GM21526 (cell line): Measurements from ENCODE around the gene CLTC.

Experiments
- ATAC-seq: cut with Tn5 transposase; IDR thresholded peaks from one replicate; pipeline ENCODE4 v1.9.1; 2021; ENCODE audit warnings: moderate library complexity; ENCODE audit not compliant: unreplicated experiment, low FRiP score

The CLTC gene

DNA sequence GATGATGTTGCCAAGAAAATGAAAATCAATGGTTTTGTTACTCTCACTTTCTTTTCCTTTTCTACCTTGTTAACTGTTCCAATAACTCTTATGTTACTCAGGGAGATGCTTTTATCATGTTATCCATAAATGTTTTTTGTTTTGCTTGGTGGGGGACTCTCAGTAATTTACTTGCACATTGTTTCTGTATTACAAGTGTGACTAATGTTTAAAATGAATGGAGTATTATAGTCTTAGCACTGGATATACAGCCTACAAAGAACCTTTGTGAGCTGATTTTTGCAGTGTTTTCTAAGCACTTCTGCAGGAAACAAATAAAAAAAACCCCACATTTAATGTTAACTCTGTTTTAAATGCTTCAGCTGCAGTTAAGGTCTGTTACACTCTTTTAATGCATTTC lies 99.8 kb downstream of the CLTC start:
- no peak for ATAC-seq

DNA sequence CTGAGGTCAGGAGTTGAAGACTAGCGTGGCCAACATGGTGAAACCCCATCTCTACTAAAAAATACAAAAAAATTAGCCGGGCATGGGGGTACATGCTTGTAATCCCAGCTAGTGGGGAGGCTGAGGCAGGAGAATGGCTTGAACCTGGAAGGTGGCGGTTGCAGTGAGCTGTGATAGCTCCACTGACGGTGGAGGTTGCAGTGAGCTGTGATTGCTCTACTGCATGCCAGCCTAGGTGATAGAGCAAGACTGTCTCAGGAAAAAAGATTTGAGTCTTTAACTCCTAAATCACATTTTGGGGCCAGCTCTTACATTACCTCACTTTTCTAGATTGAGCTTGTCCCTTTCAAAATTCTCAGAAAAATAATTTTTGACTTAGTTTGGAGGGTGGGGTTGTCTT lies 102.9 kb downstream of the CLTC start:
- no peak for ATAC-seq

DNA sequence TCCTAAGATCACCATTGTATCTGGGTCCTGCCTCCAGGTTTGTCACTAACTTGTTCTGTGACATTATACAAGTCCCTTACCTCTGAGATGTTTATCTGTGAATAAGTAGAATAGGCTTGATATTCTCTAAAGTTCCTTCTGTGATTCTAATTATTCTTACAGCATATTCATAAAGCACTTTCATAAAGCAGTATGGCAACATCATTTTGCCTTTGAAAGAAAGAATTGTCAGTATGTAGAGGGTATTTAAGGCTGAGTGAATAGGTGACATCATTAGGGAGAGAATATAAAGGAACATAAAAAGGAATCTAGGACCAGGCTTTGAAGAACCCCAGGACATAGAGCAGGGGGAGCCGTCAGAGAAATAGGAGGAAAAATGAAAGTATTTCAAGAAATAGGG lies 103.3 kb downstream of the CLTC start:
- ATAC-seq, result no peak

DNA sequence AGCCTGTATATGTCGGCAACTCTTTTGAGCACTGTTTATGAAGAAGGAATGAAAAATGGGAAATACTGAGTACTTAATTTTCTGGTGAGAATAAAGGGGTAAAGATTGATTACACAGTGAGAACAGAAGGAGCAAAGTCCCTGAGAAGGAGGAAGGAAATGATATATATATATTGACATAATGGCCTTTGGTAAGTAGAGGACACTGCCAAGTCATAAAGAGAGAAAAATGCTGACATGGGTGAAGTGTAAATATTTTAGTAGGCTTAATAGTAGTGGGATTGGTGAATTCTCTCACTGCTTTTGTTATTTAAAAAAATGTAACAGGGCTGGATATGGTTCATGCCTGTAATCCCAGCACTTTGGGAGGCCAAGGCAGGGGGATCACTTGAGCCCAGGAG lies 103.9 kb downstream of the CLTC start:
- no peak for ATAC-seq

DNA sequence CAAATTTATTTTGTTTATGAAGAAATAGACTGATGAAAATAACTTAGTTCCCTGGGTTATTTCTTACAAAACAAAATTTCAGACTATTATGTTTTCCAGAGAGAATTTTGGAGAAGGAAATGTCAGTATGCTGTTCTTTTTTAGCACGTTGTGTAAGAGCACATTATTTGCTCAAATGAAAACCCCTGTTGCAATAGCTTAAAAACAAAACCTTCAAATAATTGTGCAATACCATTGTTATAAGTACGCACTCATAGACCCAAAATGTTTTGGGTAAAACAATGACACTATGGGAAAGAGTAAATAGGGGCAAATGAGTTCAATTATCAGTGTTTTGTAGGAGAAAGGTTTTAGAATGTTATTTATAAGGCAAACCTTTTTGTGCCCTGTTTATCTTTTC lies 106.0 kb downstream of the CLTC start:
- no peak for ATAC-seq

DNA sequence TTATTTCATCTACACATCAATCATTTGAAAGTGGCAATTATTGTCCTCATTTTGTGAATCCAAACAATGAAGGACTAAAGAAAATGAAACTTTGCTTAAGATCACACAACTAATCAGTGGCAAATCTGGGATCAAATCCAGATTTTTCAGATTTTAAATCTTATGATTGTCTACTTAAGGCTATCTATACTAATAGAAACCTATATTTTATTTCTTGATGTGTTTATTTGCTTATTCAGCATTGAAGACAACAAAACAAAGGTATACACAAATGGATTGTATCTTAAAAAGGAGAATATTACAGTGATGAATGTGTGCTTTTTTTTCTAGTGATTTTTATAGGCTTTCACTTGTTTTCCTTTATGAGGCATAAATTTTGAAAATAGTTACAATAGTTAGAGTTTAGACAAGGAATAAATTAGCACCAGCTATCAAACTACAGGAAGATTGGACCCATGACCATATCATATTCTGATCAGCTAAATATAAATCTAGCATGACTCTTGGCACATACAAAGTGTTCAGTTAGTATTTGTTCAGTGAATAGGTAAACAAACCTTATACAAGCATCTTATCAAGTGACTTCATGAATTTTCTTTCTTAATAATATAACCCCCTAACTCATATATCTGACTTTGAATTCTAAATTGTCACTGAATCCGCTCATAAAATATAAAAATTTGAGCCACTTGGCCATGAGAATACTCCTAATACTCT lies 108.3 kb downstream of the CLTC start:
- no peak for ATAC-seq

DNA sequence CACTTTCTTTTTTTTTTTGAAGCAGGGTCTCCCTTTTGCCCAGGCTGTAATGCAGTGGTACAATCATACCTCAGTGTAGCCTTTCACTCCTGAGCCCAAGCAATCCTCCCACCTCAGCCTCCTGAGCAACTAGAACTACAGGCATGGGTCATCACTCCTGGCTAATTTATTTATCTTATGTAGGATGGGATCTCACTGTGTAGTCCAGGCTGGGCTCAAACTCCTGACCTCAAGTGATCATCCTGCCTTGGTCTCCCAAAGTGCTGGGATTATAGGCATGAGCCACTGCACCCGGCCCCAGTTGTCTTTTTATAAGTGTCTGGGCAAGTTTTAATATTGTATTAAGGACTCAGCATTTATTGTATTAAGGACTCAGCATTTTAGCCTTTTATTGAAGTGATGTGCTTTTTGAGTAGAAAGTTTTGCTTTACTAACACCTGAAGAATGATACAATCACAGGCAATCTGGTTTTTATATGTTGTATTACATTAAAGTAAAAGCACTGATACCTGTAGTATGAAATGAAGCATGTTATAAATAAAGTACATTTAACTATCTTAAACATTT lies 110.7 kb downstream of the CLTC start:
- ATAC-seq, result no peak

DNA sequence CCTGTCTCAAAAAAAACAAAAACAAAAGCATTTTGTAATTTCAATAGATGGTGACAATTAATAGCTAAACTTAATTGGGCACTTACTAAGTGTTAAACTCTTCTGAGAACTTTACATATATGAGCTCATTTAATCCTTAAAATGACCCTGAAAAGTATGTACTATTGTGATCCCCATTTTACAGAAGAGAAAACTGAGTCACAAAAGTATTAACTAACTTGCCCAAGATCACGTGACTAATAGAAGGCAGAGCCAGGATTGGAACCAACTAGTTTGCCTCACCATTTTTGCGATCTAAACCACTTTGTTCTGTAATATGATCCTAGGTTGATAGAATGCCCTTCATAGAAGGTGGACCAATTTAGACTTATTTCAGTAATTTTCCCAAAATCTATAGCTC lies 114.0 kb downstream of the CLTC start:
- ATAC-seq, result no peak

GRCh38 chr17:59734226-59734625 lies 114.5 kb downstream of the CLTC start:
- no peak for ATAC-seq

DNA sequence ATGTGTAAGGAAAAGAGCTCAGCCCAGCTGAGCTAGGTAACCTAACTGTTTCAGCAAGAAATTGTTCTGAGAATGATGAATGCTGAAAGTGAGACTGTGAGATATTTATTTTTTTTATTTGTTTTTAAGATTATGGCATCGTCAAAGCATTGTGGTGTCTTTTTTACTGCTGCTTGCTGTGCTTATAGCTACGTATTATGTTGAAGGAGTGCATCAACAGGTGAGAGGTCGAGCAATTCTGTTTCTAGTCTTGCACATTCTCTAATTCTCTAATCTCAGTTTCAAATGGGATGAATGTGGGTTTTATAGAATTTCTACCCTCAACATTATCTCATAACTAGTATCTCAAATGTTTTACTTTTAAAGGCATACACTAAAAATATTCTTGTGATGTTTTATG lies 117.6 kb downstream of the CLTC start:
- ATAC-seq, result no peak

GRCh38 chr17:59743842-59744241 lies 124.1 kb downstream of the CLTC start:
- ATAC-seq, result no peak

GRCh38 chr17:59745040-59745439 lies 125.3 kb downstream of the CLTC start:
- no peak for ATAC-seq
